ENCODE measurements around the gene SMIM41.
"Not testable (repeated sequence)": the region's sequence is repeated elsewhere in the genome, so short reads cannot be mapped to it uniquely, and the experiment has no call there.

SMIM41 gene

GRCh38 chr12:52087961-52088820 lies 8.7 kb downstream of the SMIM41 start:
- no peak for DNase-seq

GRCh38 chr12:52089491-52089890 lies 10.0 kb downstream of the SMIM41 start:
- no peak for DNase-seq

GRCh38 chr12:52090291-52090690 lies 10.8 kb downstream of the SMIM41 start:
- no peak for DNase-seq

GRCh38 chr12:52091061-52091460 lies 11.6 kb downstream of the SMIM41 start:
- DNase-seq: no peak

- no peak for DNase-seq
These were observed 12.4 kb downstream of the SMIM41 start for GRCh38 chr12:52091869-52092268.

- no peak for DNase-seq
These were observed 13.8 kb downstream of the SMIM41 start for GRCh38 chr12:52093346-52093745.

- DNase-seq: no peak
These were observed 17.0 kb downstream of the SMIM41 start for GRCh38 chr12:52096332-52097044.

- no peak for DNase-seq
These were observed 17.7 kb downstream of the SMIM41 start for GRCh38 chr12:52097045-52097666.

GRCh38 chr12:52104431-52105089 lies 25.1 kb downstream of the SMIM41 start:
- not testable (repeated sequence) for DNase-seq

GRCh38 chr12:52116222-52117125 lies 37.0 kb downstream of the SMIM41 start:
- peak; percentile 74 for DNase-seq

- DNase-seq: not testable (repeated sequence)
These were observed 38.4 kb downstream of the SMIM41 start for GRCh38 chr12:52117806-52118475.

- peak; percentile 50 for DNase-seq
These were observed 40.1 kb downstream of the SMIM41 start for GRCh38 chr12:52119398-52120254.

- no peak for DNase-seq
These were observed 41.7 kb downstream of the SMIM41 start for GRCh38 chr12:52120951-52121823.

GRCh38 chr12:52121824-52122539 lies 42.5 kb downstream of the SMIM41 start:
- DNase-seq: peak; percentile 72

- DNase-seq: no peak
These were observed 43.0 kb downstream of the SMIM41 start for GRCh38 chr12:52122540-52122871.

- no peak for DNase-seq
These were observed 43.4 kb downstream of the SMIM41 start for GRCh38 chr12:52122904-52123303.

GRCh38 chr12:52123487-52124186 lies 44.1 kb downstream of the SMIM41 start:
- DNase-seq: no peak

GRCh38 chr12:52125476-52125900 lies 46.0 kb downstream of the SMIM41 start:
- DNase-seq: no peak
